PFSK-1 (cell line): ENCODE measurements around the gene LCN1.

Source experiments
- FOXP2 ChIP-seq: optimal IDR thresholded peaks from 2 replicates; pipeline ENCODE3; 2011; ENCODE audit warnings: borderline replicate concordance, control low read depth, inconsistent platforms; ENCODE audit not compliant: insufficient read depth; ENCODE audit errors: extremely low read length, extremely low read depth
- POLR2AphosphoS5 ChIP-seq: IDR thresholded peaks from 2 replicates; pipeline ENCODE4 v1.6.1; 2012; ENCODE audit warnings: low read depth, mild to moderate bottlenecking, control low read depth, low read length, moderate library complexity
- REST ChIP-seq, 2 experiments: IDR thresholded peaks; 2 replicates each; pipeline versions ENCODE4 v1.6.1 to v1.8.0; 2011 to 2012; ENCODE audit warnings: low read depth in 2 of 2, low read length in 2 of 2, control low read depth in 1 of 2, inconsistent platforms in 1 of 2, mild to moderate bottlenecking in 1 of 2, moderate library complexity in 1 of 2; ENCODE audit not compliant: insufficient read depth in 1 of 2
- SIN3A ChIP-seq: IDR thresholded peaks from 2 replicates; pipeline ENCODE4 v1.6.1; 2012; ENCODE audit warnings: mild to moderate bottlenecking, low read length, moderate library complexity, borderline replicate concordance; ENCODE audit not compliant: insufficient read depth
- TAF1 ChIP-seq: IDR thresholded peaks from 2 replicates; pipeline ENCODE4 v1.6.1; 2012; ENCODE audit warnings: low read length, control low read depth, borderline replicate concordance; ENCODE audit not compliant: insufficient read depth

Gene LCN1

GRCh38 chr9:135563039-135563476 lies 41.8 kb downstream of the LCN1 start:
- TF ChIP-seq REST (IDR thresholded peaks at IDR 0.05; ENCODE audit: insufficient read depth in 1 of 2, low read depth in 2 of 2, low read length in 2 of 2), result no peak
- TF ChIP-seq POLR2AphosphoS5, result no peak
- TF ChIP-seq SIN3A, result no peak
- no peak for TF ChIP-seq FOXP2
- TF ChIP-seq TAF1, result no peak

- TF ChIP-seq REST (IDR thresholded peaks at IDR 0.05; ENCODE audit: insufficient read depth in 1 of 2, low read depth in 2 of 2, low read length in 2 of 2), result no peak
- TF ChIP-seq SIN3A, result no peak
- TF ChIP-seq TAF1, result no peak
Measured at GRCh38 chr9:135563858-135564257, 42.6 kb downstream of the LCN1 start.

GRCh38 chr9:135565141-135565628 lies 43.9 kb downstream of the LCN1 start:
- TF ChIP-seq FOXP2 (no peak), POLR2AphosphoS5 (no peak), TAF1 (no peak), REST (IDR thresholded peaks at IDR 0.05; ENCODE audit: insufficient read depth in 1 of 2, low read depth in 2 of 2, low read length in 2 of 2) (no peak), SIN3A (no peak)

- TF ChIP-seq POLR2AphosphoS5, result no peak
- no peak for TF ChIP-seq SIN3A
- no peak for TF ChIP-seq REST (IDR thresholded peaks at IDR 0.05; ENCODE audit: insufficient read depth in 1 of 2, low read depth in 2 of 2, low read length in 2 of 2)
- no peak for TF ChIP-seq FOXP2
- no peak for TF ChIP-seq TAF1
Measured at GRCh38 chr9:135565636-135566035, 44.4 kb downstream of the LCN1 start.

GRCh38 chr9:135566552-135566951 lies 45.3 kb downstream of the LCN1 start:
- TF ChIP-seq TAF1, result no peak

- no peak for TF ChIP-seq SIN3A
- TF ChIP-seq TAF1, result no peak
- no peak for TF ChIP-seq FOXP2
- no peak for TF ChIP-seq REST (IDR thresholded peaks at IDR 0.05; ENCODE audit: insufficient read depth in 1 of 2, low read depth in 2 of 2, low read length in 2 of 2)
- TF ChIP-seq POLR2AphosphoS5, result no peak
Measured at GRCh38 chr9:135567311-135567710, 46.1 kb downstream of the LCN1 start.
